HUES64 (cell line): ENCODE data around the gene CCDC141.
"Not testable (repeated sequence)": the region's sequence is repeated elsewhere in the genome, so short reads cannot be mapped to it uniquely, and the experiment has no call there.

Source experiments
- H3K27ac ChIP-seq: 2 replicates; pipeline ENCODE4 v1.7.0; 2013; ENCODE audit warnings: low read depth, low read length, inconsistent platforms
- H3K27me3 ChIP-seq: 2 replicates; pipeline ENCODE4 v1.6.1; 2013; ENCODE audit warnings: mild to moderate bottlenecking, low read length; ENCODE audit not compliant: insufficient read depth
- H3K36me3 ChIP-seq: 2 replicates; pipeline ENCODE4 v1.6.1; 2013; ENCODE audit warnings: mild to moderate bottlenecking, low read length; ENCODE audit not compliant: insufficient read depth
- H3K4me1 ChIP-seq: 2 replicates; pipeline ENCODE4 v1.6.1; 2013; ENCODE audit warnings: mild to moderate bottlenecking, low read length, moderate library complexity; ENCODE audit not compliant: insufficient read depth
- H3K4me3 ChIP-seq: 2 replicates; pipeline ENCODE4 v1.5.1; 2013; ENCODE audit warnings: mild to moderate bottlenecking, low read length, moderate library complexity
- H3K9ac ChIP-seq: 2 replicates; pipeline ENCODE4 v1.6.1; 2013; ENCODE audit warnings: mild to moderate bottlenecking, low read depth, low read length
- H3K9me3 ChIP-seq: 2 replicates; pipeline ENCODE4 v1.6.1; 2013; ENCODE audit warnings: low read depth, low read length; ENCODE audit not compliant: insufficient read depth
- WGBS: fragments of 150-250, 120-280 bp; methylation state at CpG from one replicate; pipeline ENCODE4 v1.1.7; 2013; ENCODE audit warnings: missing lambda C conversion rate; 5-methylcytosine and 5-hydroxymethylcytosine counted together

Gene CCDC141

DNA sequence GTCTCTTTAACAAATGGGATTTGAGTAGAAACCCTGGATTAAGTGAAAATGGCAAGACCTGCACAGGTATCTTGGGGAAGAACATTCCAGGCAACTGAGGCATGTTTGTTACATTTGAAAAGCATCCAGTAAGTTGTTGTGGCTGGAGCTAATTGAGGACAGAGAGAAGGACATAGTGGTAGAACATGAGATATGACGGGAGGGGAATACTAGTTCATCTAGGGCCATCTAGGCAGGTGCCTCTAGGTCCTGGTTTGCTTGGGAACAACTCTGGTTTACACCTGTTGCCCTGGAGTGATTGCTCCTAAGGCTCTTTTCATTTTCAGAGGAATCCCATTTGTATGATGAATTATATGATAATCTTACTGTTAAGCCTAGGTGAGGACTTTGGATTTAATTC lies 19.7 kb upstream of the CCDC141 start:
- Histone ChIP-seq H3K27ac (no peak overlapping the region), H3K9ac (no peak overlapping the region), H3K36me3 (no peaks in the 10 kb centered on the region; the same call in 1 of the 2 replicates), H3K9me3 (peaks cover 10% of the 10 kb centered on the region), H3K27me3 (no peaks in the 10 kb centered on the region), H3K4me1 (no peaks in the 10 kb centered on the region), H3K4me3 (no peak overlapping the region)
- 54% methylated on average over 1 of the region's 1 CpG for WGBS

DNA sequence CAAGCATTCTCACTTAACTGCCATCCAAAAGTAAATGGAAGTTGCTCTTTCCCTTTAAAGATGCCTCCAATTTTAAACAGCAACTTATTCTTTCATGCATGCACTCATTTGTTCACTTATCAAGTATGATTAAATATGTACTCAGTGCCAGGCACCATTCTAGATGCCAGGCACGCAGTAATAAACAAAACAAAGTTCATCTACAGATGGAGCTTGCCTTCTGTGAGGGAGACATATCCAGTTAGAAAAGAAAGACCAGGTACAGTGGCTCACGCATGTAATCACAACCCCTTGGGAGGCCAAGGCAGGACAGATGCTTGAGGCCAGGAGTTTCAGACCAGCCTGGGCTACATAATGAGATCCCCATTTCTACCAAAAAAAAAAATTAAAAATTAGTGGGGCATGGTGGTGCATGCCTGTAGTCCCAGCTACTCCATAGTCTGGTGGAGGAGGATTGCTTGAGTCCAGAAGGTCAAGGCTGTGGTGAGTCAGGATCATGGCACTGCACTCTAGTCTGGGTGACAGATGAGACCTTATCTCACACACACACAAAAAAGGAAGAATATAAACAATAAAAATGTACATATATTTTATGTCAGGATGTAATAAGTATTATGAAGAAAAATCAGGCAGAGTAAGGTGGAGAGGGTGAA lies 19.2 kb upstream of the CCDC141 start:
- no peak overlapping the region for H3K4me3 ChIP-seq
- peaks cover 10% of the 10 kb centered on the region for H3K9me3 ChIP-seq
- no peak overlapping the region for H3K9ac ChIP-seq
- H3K36me3 ChIP-seq: no peaks in the 10 kb centered on the region; the same call in 1 of the 2 replicates
- H3K27ac ChIP-seq: no peak overlapping the region
- H3K27me3 ChIP-seq: no peaks in the 10 kb centered on the region
- WGBS: 83% methylated on average over 2 of the region's 2 CpGs
- no peaks in the 10 kb centered on the region for H3K4me1 ChIP-seq

DNA sequence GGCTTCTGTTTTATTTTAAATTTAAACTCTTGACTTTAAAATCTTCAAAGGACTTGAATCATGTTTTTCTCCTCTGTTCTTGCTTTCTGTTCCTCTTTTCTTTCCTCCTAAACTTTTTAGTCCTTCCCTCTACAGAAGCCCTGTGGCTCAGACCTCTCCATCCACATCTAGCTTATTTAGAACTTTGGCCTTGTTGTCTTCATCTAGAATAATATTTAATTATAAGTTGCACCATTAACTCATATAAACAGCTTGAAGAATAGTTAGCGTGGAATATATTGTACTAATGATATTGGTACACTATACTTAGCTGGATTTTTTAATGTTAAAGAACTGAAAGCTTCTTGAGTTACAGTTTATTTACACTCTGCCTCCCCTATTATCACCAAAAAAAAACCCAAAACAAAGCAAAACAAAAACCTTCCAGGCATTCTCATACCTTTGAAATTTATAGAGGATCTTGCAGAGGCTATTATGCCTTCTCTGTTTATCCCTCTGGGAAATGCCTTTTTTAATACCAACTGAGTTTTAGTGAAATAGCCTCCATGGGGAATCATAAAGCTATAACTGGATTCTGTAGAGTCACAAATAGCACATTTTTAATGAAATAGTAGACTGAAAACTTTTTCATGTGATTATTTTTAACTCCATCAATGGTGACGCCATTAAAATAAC lies 9.2 kb upstream of the CCDC141 start:
- peaks cover 21% of the 10 kb centered on the region for H3K4me1 ChIP-seq
- peak overlapping the region; percentile 34; the same call in 1 of the 2 replicates for H3K9ac ChIP-seq
- WGBS: no CpG with 5 or more reads among the region's 2 CpGs
- peak overlapping the region; percentile 46 for H3K27ac ChIP-seq
- no peak overlapping the region for H3K4me3 ChIP-seq
- no peaks in the 10 kb centered on the region for H3K36me3 ChIP-seq
- no peaks in the 10 kb centered on the region for H3K27me3 ChIP-seq
- no peaks in the 10 kb centered on the region for H3K9me3 ChIP-seq

DNA sequence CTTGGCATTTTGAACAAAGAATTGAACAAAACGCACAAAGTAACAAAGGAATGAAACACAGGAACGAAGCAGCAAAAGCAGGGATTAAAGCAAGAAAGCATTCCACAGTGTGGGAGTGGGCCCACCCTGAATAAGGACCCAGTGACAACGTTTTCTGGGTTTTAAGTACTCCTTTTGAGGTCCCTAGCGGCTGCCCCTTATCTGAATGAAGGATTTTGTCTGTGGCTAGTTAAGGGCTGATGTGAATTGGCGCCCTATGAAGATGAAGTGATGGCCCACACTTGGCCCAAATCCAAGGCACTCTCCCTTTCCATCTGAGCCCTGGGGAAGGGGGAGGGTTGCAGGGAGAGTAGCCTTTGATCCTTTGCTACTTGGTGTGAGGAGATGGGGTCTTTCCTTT lies 7.8 kb upstream of the CCDC141 start:
- peak overlapping the region; percentile 14; the same call in 1 of the 2 replicates for H3K27ac ChIP-seq
- peaks cover 21% of the 10 kb centered on the region for H3K4me1 ChIP-seq
- H3K9me3 ChIP-seq: no peaks in the 10 kb centered on the region
- H3K27me3 ChIP-seq: no peaks in the 10 kb centered on the region
- no peak overlapping the region for H3K9ac ChIP-seq
- WGBS: 86% methylated on average over 5 of the region's 5 CpGs
- H3K36me3 ChIP-seq: no peaks in the 10 kb centered on the region
- H3K4me3 ChIP-seq: no peak overlapping the region

DNA sequence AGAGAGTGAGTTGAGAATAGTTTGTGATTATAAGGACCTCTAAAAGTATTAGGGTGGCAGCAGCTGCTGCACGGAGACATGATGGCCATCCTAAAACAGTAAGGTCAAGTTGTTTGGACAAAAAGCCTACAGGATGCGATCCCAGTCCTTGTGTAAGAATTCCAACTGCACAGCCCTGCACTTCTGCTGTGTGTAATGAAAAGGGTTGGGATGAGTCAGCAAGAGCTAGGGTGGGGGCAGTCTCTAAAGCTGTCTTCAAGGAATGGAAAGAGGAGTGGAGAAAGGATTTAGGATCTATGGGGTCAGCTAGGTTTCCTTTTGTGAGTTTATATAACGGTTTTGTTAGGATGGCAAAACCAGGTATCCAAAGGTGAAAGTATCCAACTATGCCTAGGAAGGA lies 3.6 kb upstream of the CCDC141 start:
- H3K4me1 ChIP-seq: peaks cover 45% of the 10 kb centered on the region
- not testable (repeated sequence) for H3K4me3 ChIP-seq
- WGBS: 93% methylated on average over 3 of the region's 3 CpGs

DNA sequence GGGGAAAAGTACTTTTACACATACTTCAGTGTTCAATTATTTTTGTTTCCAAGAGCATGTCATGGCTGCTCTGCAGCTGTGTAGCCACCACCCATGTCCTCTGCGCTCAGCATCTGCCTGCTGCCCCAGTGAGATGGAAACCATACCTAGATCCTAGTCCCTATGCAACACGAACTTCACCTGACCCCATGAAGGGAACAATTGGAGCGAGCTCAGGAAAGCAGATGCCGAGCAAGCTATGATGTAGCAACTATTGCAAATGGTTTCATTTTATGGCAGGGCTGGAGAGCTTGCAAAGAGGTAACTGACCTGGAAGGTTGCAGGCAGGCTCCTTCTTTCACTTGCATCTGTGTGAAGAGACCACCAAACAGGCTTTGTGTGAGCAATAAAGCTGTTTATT lies 1.3 kb upstream of the CCDC141 start:
- H3K4me3 ChIP-seq: peak overlapping the region; percentile 5; the same call in 1 of the 2 replicates
- peaks cover 8% of the 10 kb centered on the region; the same call in 1 of the 2 replicates for H3K36me3 ChIP-seq
- H3K27ac ChIP-seq: peak overlapping the region; percentile 2; the same call in 1 of the 2 replicates
- 67% methylated on average over 4 of the region's 4 CpGs for WGBS
- no peaks in the 10 kb centered on the region for H3K27me3 ChIP-seq
- 0 out of 2 replicates have a peak overlapping the region, but pooled peaks have one; percentile 2 for H3K9ac ChIP-seq
- H3K9me3 ChIP-seq: no peaks in the 10 kb centered on the region
- peaks cover 48% of the 10 kb centered on the region for H3K4me1 ChIP-seq

More for the DNA sequence above, 3.6 kb upstream of the CCDC141 start:
- not testable (repeated sequence) for H3K9me3 ChIP-seq, H3K36me3 ChIP-seq, H3K9ac ChIP-seq, H3K27me3 ChIP-seq, H3K27ac ChIP-seq

DNA sequence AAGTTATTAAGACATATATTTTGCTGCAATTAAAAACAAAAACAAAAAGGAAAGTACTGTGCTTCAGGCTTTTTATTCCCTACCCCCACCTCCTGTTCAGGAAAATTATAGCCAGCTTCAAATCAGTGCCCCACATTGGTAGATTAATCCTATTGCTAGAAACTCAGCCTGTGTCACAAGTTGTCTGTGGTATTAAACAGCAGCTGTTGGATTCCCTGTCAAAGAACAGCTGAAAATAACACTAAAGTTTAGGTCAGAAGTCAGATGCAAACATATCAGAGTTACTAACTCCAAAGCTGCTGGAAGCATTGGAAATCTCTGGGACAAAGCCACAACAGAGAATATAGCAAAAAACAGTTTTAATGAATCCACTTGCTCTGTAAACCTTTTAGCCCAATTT lies 818 bp upstream of the CCDC141 start:
- Histone ChIP-seq H3K4me1 (peaks cover 48% of the 10 kb centered on the region), H3K4me3 (peak overlapping the region; percentile 5; the same call in 1 of the 2 replicates), H3K27ac (peak overlapping the region; percentile 2; the same call in 1 of the 2 replicates), H3K9ac (0 out of 2 replicates have a peak overlapping the region, but pooled peaks have one; percentile 2), H3K27me3 (no peaks in the 10 kb centered on the region), H3K9me3 (no peaks in the 10 kb centered on the region), H3K36me3 (peaks cover 11% of the 10 kb centered on the region; the same call in 1 of the 2 replicates)

DNA sequence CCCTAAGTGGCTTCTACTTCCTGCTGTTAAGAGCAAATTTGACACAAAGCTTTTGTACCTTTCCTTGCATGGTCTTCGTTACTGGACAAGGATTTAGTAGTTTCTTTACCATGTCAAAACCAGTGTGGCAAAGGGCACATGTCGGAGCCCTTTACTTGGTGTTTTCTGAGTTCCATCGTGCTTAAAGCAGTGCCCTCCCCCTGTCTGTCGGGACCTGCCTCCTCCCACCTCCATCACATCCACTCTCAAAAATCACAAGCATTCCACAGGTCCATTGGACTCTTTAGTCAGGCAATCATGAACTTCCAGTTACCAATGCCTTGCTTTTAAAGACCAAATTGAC lies 763 bp downstream of the CCDC141 start:
- H3K4me3 ChIP-seq: no peak overlapping the region
- H3K27me3 ChIP-seq: no peaks in the 10 kb centered on the region
- H3K9me3 ChIP-seq: no peaks in the 10 kb centered on the region
- 77% methylated on average over 4 of the region's 4 CpGs for WGBS
- no peak overlapping the region for H3K27ac ChIP-seq
- H3K36me3 ChIP-seq: peaks cover 11% of the 10 kb centered on the region; the same call in 1 of the 2 replicates
- peaks cover 48% of the 10 kb centered on the region for H3K4me1 ChIP-seq
- no peak overlapping the region for H3K9ac ChIP-seq

DNA sequence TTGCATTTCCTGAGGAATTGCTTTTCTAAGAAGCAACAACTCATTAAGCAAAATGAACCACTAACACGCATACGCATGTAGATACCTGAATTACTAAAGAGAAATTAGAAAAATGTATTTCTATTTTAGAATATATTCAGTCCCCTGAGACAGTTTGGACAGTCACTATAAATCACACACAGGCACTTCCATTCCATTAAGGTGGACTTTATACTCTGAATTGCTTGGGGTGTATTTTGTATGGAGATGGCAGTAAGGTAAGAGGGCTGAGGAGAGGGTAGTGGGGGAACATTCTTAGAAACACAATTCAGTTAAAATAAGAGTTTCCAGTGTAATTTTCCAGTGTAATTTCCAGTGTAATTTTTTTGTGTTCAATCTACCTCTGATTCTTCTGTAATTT lies 1.8 kb downstream of the CCDC141 start:
- H3K9me3 ChIP-seq: no peaks in the 10 kb centered on the region
- WGBS: 100% methylated on average over 2 of the region's 2 CpGs
- H3K27ac ChIP-seq: no peak overlapping the region
- peaks cover 11% of the 10 kb centered on the region; the same call in 1 of the 2 replicates for H3K36me3 ChIP-seq
- peaks cover 48% of the 10 kb centered on the region for H3K4me1 ChIP-seq
- H3K9ac ChIP-seq: no peak overlapping the region
- H3K27me3 ChIP-seq: no peaks in the 10 kb centered on the region
- H3K4me3 ChIP-seq: no peak overlapping the region

DNA sequence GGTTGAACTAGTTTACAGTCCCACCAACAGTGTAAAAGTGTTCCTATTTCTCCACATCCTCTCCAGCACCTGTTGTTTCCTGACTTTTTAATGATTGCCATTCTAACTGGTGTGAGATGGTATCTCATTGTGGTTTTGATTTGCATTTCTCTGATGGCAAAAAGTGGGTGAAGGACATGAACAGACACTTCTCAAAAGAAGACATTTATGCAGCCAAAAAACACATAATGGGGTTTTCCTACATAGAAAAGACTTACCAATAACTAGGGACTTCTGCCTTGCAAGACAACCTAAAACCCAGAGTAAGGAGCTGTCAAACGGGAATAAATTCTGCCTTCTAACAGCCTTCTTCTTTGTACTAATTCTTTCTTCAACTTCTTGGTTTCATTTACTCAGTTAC lies 4.3 kb downstream of the CCDC141 start:
- not testable (repeated sequence) for H3K9me3 ChIP-seq, H3K27me3 ChIP-seq, H3K9ac ChIP-seq, H3K4me3 ChIP-seq, H3K27ac ChIP-seq
- H3K4me1 ChIP-seq: peaks cover 31% of the 10 kb centered on the region
- peaks cover 11% of the 10 kb centered on the region; the same call in 1 of the 2 replicates for H3K36me3 ChIP-seq
- WGBS: 0% methylated on average over 1 of the region's 1 CpG

DNA sequence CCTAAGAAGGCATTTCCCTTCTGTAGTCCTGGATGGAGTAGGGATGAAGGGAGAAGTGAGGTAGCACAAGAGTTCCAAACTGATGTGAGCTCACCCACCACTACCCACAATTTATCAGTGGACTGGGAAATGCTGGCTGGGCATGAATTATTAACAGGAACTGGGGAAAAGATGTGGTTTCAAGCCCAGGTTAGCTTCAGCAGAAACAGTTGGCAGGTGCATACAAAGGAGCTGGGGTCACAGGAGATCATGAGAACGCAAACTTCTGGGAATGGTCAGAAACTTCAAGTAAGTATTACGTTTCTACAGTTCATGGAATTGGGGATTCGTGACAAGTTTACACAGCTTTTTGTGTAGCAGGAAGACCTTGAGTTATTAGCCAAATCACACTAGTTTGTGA lies 5.4 kb downstream of the CCDC141 start:
- Histone ChIP-seq H3K4me3 (no peak overlapping the region), H3K27me3 (no peaks in the 10 kb centered on the region), H3K4me1 (peaks cover 21% of the 10 kb centered on the region), H3K36me3 (peaks cover 11% of the 10 kb centered on the region; the same call in 1 of the 2 replicates), H3K9me3 (no peaks in the 10 kb centered on the region), H3K9ac (no peak overlapping the region), H3K27ac (no peak overlapping the region)
- WGBS: over 99% methylated on average over 3 of the region's 3 CpGs
